Activated CD8-positive, alpha-beta memory T cell treated with anti-CD3 and anti-CD28 coated beads, Interleukin-2, amount 50 U/mL, for 4 hours (primary cell): ENCODE results near the gene SAAL1.

Experiments
- DNase-seq: peaks from one replicate; pipeline ENCODE4 v3.0.0-alpha.2; 2020

SAAL1 gene

GRCh38 chr11:18080451-18080850, 25.4 kb downstream of the SAAL1 start:
- no peak for DNase-seq

GRCh38 chr11:18078909-18079308, 27.0 kb downstream of the SAAL1 start:
- no peak for DNase-seq

GRCh38 chr11:18075444-18075843, 30.4 kb downstream of the SAAL1 start:
- no peak for DNase-seq

- DNase-seq: no peak
Observed at GRCh38 chr11:18071098-18071705, 34.7 kb downstream of the SAAL1 start.

GRCh38 chr11:18067372-18067771, 38.5 kb downstream of the SAAL1 start:
- no peak for DNase-seq

GRCh38 chr11:18066626-18067025, 39.3 kb downstream of the SAAL1 start:
- no peak for DNase-seq

GRCh38 chr11:18065572-18065971, 40.3 kb downstream of the SAAL1 start:
- DNase-seq: no peak

GRCh38 chr11:18064450-18065054, 41.3 kb downstream of the SAAL1 start:
- DNase-seq: no peak

- no peak for DNase-seq
Observed at GRCh38 chr11:18063862-18064434, 41.9 kb downstream of the SAAL1 start.

- DNase-seq: no peak
Observed at GRCh38 chr11:18063125-18063524, 42.8 kb downstream of the SAAL1 start.

- DNase-seq: no peak
Observed at GRCh38 chr11:18061351-18061750, 44.5 kb downstream of the SAAL1 start.

- DNase-seq: no peak
Observed at GRCh38 chr11:18056561-18057181, 49.2 kb downstream of the SAAL1 start.

- DNase-seq: no peak
Observed at GRCh38 chr11:18054511-18055103, 51.3 kb downstream of the SAAL1 start.

- DNase-seq: no peak
Observed at GRCh38 chr11:18050848-18051247, 55.0 kb downstream of the SAAL1 start.

GRCh38 chr11:18046116-18046777, 59.6 kb downstream of the SAAL1 start, which contains the start of gene TPH1:
Gene TPH1, minus strand, starts transcription at chr11:18046269. Its CDS starts 5,507 bp downstream, at chr11:18040762.
- no peak for DNase-seq

- DNase-seq: no peak
Observed at GRCh38 chr11:18036456-18036855, 69.4 kb downstream of the SAAL1 start.
